Testis (tissue), 2 donors: Measurements from ENCODE around the gene LCT.

ENCODE experiments used
- POLR2A ChIP-seq: fragments of 450-650 bp; IDR thresholded peaks from one replicate; pipeline ENCODE4 v1.6.1; 2017; ENCODE audit warnings: antibody characterized with exemption, mild to moderate bottlenecking, moderate library complexity
- TF ChIP-seq, protein P1 (sequence below), 3 experiments: fragments of 450-650 bp in 2 of 3; fragments of 200-600 bp in 1 of 3; sonication (generic) in 1 of 3; IDR thresholded peaks; one replicate each; pipeline ENCODE4 v1.5.1; 2016 to 2019; ENCODE audit warnings: antibody characterized with exemption in 3 of 3, mild to moderate bottlenecking in 2 of 3, moderate library complexity in 1 of 3

- TF ChIP-seq, protein P1, sequence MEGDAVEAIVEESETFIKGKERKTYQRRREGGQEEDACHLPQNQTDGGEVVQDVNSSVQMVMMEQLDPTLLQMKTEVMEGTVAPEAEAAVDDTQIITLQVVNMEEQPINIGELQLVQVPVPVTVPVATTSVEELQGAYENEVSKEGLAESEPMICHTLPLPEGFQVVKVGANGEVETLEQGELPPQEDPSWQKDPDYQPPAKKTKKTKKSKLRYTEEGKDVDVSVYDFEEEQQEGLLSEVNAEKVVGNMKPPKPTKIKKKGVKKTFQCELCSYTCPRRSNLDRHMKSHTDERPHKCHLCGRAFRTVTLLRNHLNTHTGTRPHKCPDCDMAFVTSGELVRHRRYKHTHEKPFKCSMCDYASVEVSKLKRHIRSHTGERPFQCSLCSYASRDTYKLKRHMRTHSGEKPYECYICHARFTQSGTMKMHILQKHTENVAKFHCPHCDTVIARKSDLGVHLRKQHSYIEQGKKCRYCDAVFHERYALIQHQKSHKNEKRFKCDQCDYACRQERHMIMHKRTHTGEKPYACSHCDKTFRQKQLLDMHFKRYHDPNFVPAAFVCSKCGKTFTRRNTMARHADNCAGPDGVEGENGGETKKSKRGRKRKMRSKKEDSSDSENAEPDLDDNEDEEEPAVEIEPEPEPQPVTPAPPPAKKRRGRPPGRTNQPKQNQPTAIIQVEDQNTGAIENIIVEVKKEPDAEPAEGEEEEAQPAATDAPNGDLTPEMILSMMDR (IDR thresholded peaks at IDR 0.05): peak in 1 of 3 experiments; percentile 18
- no peak for TF ChIP-seq POLR2A
These were observed 52.0 kb downstream of the LCT start for GRCh38 chr2:135785032-135785431.
